ENCODE results near the gene FNBP1.
"Not testable (repeated sequence)": the region's sequence is repeated elsewhere in the genome, so short reads cannot be mapped to it uniquely, and the experiment has no call there.

FNBP1 gene

GRCh38 chr9:129964901-129965734 lies 77.9 kb downstream of the FNBP1 start:
- DNase-seq (ENCODE audit: low read depth), result peak; percentile 79

GRCh38 chr9:129962889-129963703 lies 79.9 kb downstream of the FNBP1 start:
- Histone ChIP-seq H3K36me3 (ENCODE audit: control insufficient read depth, insufficient read depth, low read length, severe bottlenecking) (no peaks in the 10 kb centered on the region), H3K9ac (ENCODE audit: low read length) (peak overlapping the region; percentile 89), H3K4me3 (ENCODE audit: low read length) (peak overlapping the region; percentile 79), H3K27me3 (replicated peaks; ENCODE audit: control insufficient read depth, insufficient read depth, low read length) (no peaks in the 10 kb centered on the region), H3K9me3 (ENCODE audit: control insufficient read depth, low read length) (no peaks in the 10 kb centered on the region), H3K4me1 (ENCODE audit: control insufficient read depth, insufficient read depth, low read length) (peaks cover 29% of the 10 kb centered on the region)
- DNase-seq (ENCODE audit: low read depth), result peak; percentile 45

More at GRCh38 chr9:129964901-129965734, 77.9 kb downstream of the FNBP1 start:
- Histone ChIP-seq H3K9me3 (ENCODE audit: control insufficient read depth, low read length) (no peaks in the 10 kb centered on the region), H3K9ac (ENCODE audit: low read length) (peak overlapping the region; percentile 62), H3K27me3 (replicated peaks; ENCODE audit: control insufficient read depth, insufficient read depth, low read length) (no peaks in the 10 kb centered on the region), H3K36me3 (ENCODE audit: control insufficient read depth, insufficient read depth, low read length, severe bottlenecking) (no peaks in the 10 kb centered on the region), H3K4me1 (ENCODE audit: control insufficient read depth, insufficient read depth, low read length) (peaks cover 40% of the 10 kb centered on the region), H3K4me3 (ENCODE audit: low read length) (peak overlapping the region; percentile 57)

GRCh38 chr9:129962451-129962864 lies 80.5 kb downstream of the FNBP1 start:
- H3K9me3 ChIP-seq (ENCODE audit: control insufficient read depth, low read length), result no peaks in the 10 kb centered on the region
- H3K9ac ChIP-seq (ENCODE audit: low read length), result peak overlapping the region; percentile 89
- no peak for DNase-seq (ENCODE audit: low read depth)
- no peaks in the 10 kb centered on the region for H3K27me3 ChIP-seq (replicated peaks; ENCODE audit: control insufficient read depth, insufficient read depth, low read length)
- H3K4me3 ChIP-seq (ENCODE audit: low read length), result peak overlapping the region; percentile 79
- peaks cover 29% of the 10 kb centered on the region for H3K4me1 ChIP-seq (ENCODE audit: control insufficient read depth, insufficient read depth, low read length)
- no peaks in the 10 kb centered on the region for H3K36me3 ChIP-seq (ENCODE audit: control insufficient read depth, insufficient read depth, low read length, severe bottlenecking)

GRCh38 chr9:129958796-129959195 lies 84.2 kb downstream of the FNBP1 start:
- Histone ChIP-seq H3K9ac (ENCODE audit: low read length) (no peak overlapping the region), H3K4me1 (ENCODE audit: control insufficient read depth, insufficient read depth, low read length) (peaks cover 19% of the 10 kb centered on the region), H3K9me3 (ENCODE audit: control insufficient read depth, low read length) (no peaks in the 10 kb centered on the region), H3K36me3 (ENCODE audit: control insufficient read depth, insufficient read depth, low read length, severe bottlenecking) (peaks cover 9% of the 10 kb centered on the region), H3K27me3 (replicated peaks; ENCODE audit: control insufficient read depth, insufficient read depth, low read length) (no peaks in the 10 kb centered on the region), H3K4me3 (ENCODE audit: low read length) (no peak overlapping the region)
- no peak for DNase-seq (ENCODE audit: low read depth)

GRCh38 chr9:129954868-129955550 lies 88.0 kb downstream of the FNBP1 start:
- no peak overlapping the region for H3K4me3 ChIP-seq (ENCODE audit: low read length)
- H3K9ac ChIP-seq (ENCODE audit: low read length), result no peak overlapping the region
- DNase-seq (ENCODE audit: low read depth), result peak; percentile 24
- H3K4me1 ChIP-seq (ENCODE audit: control insufficient read depth, insufficient read depth, low read length), result peaks cover 6% of the 10 kb centered on the region
- no peaks in the 10 kb centered on the region for H3K9me3 ChIP-seq (ENCODE audit: control insufficient read depth, low read length)
- H3K36me3 ChIP-seq (ENCODE audit: control insufficient read depth, insufficient read depth, low read length, severe bottlenecking), result peaks cover 9% of the 10 kb centered on the region
- no peaks in the 10 kb centered on the region for H3K27me3 ChIP-seq (replicated peaks; ENCODE audit: control insufficient read depth, insufficient read depth, low read length)

GRCh38 chr9:129953736-129954135 lies 89.3 kb downstream of the FNBP1 start:
- Histone ChIP-seq H3K4me1 (ENCODE audit: control insufficient read depth, insufficient read depth, low read length) (peaks cover 6% of the 10 kb centered on the region), H3K36me3 (ENCODE audit: control insufficient read depth, insufficient read depth, low read length, severe bottlenecking) (peaks cover 9% of the 10 kb centered on the region)

GRCh38 chr9:129952337-129952736 lies 90.7 kb downstream of the FNBP1 start:
- H3K36me3 ChIP-seq (ENCODE audit: control insufficient read depth, insufficient read depth, low read length, severe bottlenecking), result peaks cover 9% of the 10 kb centered on the region

More at GRCh38 chr9:129953736-129954135, 89.3 kb downstream of the FNBP1 start:
- no peaks in the 10 kb centered on the region for H3K27me3 ChIP-seq (replicated peaks; ENCODE audit: control insufficient read depth, insufficient read depth, low read length)
- H3K9me3 ChIP-seq (ENCODE audit: control insufficient read depth, low read length), result no peaks in the 10 kb centered on the region
- DNase-seq (ENCODE audit: low read depth), result no peak
- H3K9ac ChIP-seq (ENCODE audit: low read length), result no peak overlapping the region
- H3K4me3 ChIP-seq (ENCODE audit: low read length), result no peak overlapping the region

GRCh38 chr9:129949821-129950220 lies 93.2 kb downstream of the FNBP1 start:
- Histone ChIP-seq H3K9ac (ENCODE audit: low read length) (no peak overlapping the region), H3K27me3 (replicated peaks; ENCODE audit: control insufficient read depth, insufficient read depth, low read length) (no peaks in the 10 kb centered on the region), H3K9me3 (ENCODE audit: control insufficient read depth, low read length) (no peaks in the 10 kb centered on the region), H3K36me3 (ENCODE audit: control insufficient read depth, insufficient read depth, low read length, severe bottlenecking) (no peaks in the 10 kb centered on the region), H3K4me3 (ENCODE audit: low read length) (no peak overlapping the region), H3K4me1 (ENCODE audit: control insufficient read depth, insufficient read depth, low read length) (peaks cover 1% of the 10 kb centered on the region)
- no peak for DNase-seq (ENCODE audit: low read depth)

More at GRCh38 chr9:129952337-129952736, 90.7 kb downstream of the FNBP1 start:
- Histone ChIP-seq H3K9me3 (ENCODE audit: control insufficient read depth, low read length) (no peaks in the 10 kb centered on the region), H3K4me3 (ENCODE audit: low read length) (no peak overlapping the region), H3K4me1 (ENCODE audit: control insufficient read depth, insufficient read depth, low read length) (peaks cover 6% of the 10 kb centered on the region), H3K27me3 (replicated peaks; ENCODE audit: control insufficient read depth, insufficient read depth, low read length) (no peaks in the 10 kb centered on the region), H3K9ac (ENCODE audit: low read length) (no peak overlapping the region)
- DNase-seq (ENCODE audit: low read depth), result no peak

- H3K27me3 ChIP-seq (replicated peaks; ENCODE audit: control insufficient read depth, insufficient read depth, low read length); H3K9me3 ChIP-seq (ENCODE audit: control insufficient read depth, low read length); H3K9ac ChIP-seq (ENCODE audit: low read length); H3K4me3 ChIP-seq (ENCODE audit: low read length); H3K4me1 ChIP-seq (ENCODE audit: control insufficient read depth, insufficient read depth, low read length); DNase-seq (ENCODE audit: low read depth); H3K36me3 ChIP-seq (ENCODE audit: control insufficient read depth, insufficient read depth, low read length, severe bottlenecking): not testable (repeated sequence)
Observed at GRCh38 chr9:129948626-129949025, 94.4 kb downstream of the FNBP1 start.

GRCh38 chr9:129946246-129946995 lies 96.6 kb downstream of the FNBP1 start:
- DNase-seq (ENCODE audit: low read depth), result no peak
- Histone ChIP-seq H3K4me1 (ENCODE audit: control insufficient read depth, insufficient read depth, low read length) (no peaks in the 10 kb centered on the region), H3K4me3 (ENCODE audit: low read length) (no peak overlapping the region), H3K9me3 (ENCODE audit: control insufficient read depth, low read length) (peaks cover 6% of the 10 kb centered on the region), H3K36me3 (ENCODE audit: control insufficient read depth, insufficient read depth, low read length, severe bottlenecking) (peaks cover 3% of the 10 kb centered on the region), H3K9ac (ENCODE audit: low read length) (no peak overlapping the region), H3K27me3 (replicated peaks; ENCODE audit: control insufficient read depth, insufficient read depth, low read length) (no peaks in the 10 kb centered on the region)

Data from adipocyte (in vitro differentiated cells).